GM12865 (cell line): ENCODE results near the gene OVOL1.

ENCODE experiments used
- DNase-seq: peaks from one replicate; pipeline ENCODE4 v3.0.0; 2010; ENCODE audit warnings: low read depth
- H3K4me3 ChIP-seq: 2 replicates; pipeline ENCODE4 v1.5.1; 2011; ENCODE audit warnings: mild to moderate bottlenecking, low read depth, low read length, control low read depth
- CTCF ChIP-seq: IDR thresholded peaks from 2 replicates; pipeline ENCODE4 v1.5.1; 2011; ENCODE audit warnings: low read length, control low read depth, low read depth, inconsistent platforms; ENCODE audit not compliant: insufficient read depth; ENCODE audit errors: missing control alignments

OVOL1 gene

GRCh38 chr11:65786786-65787636 lies at the start of gene OVOL1:
Gene OVOL1 (plus strand): TSS chr11:65787063. CDS start chr11:65787374, 311 bp downstream.
- no peak for TF ChIP-seq CTCF
- no peak for DNase-seq
- no peak within 1 kb of the TSS for H3K4me3 ChIP-seq

GRCh38 chr11:65739022-65739421 lies 47.8 kb upstream of the OVOL1 start:
- no peak for TF ChIP-seq CTCF
- no peak overlapping the region for H3K4me3 ChIP-seq
- no peak for DNase-seq

- no peak for TF ChIP-seq CTCF
- DNase-seq: no peak
- H3K4me3 ChIP-seq: no peak overlapping the region
Observed at GRCh38 chr11:65741185-65741584, 45.7 kb upstream of the OVOL1 start.

- H3K4me3 ChIP-seq: no peak overlapping the region
- DNase-seq: no peak
- no peak for TF ChIP-seq CTCF
Observed at GRCh38 chr11:65742353-65742752, 44.5 kb upstream of the OVOL1 start.

- no peak overlapping the region for H3K4me3 ChIP-seq
- no peak for TF ChIP-seq CTCF
- DNase-seq: no peak
Observed at GRCh38 chr11:65743681-65744025, 43.2 kb upstream of the OVOL1 start.

GRCh38 chr11:65744026-65744698 lies 42.7 kb upstream of the OVOL1 start:
- DNase-seq: peak; percentile 45
- no peak for TF ChIP-seq CTCF

GRCh38 chr11:65744699-65745042 lies 42.2 kb upstream of the OVOL1 start:
- no peak overlapping the region for H3K4me3 ChIP-seq
- TF ChIP-seq CTCF: no peak
- no peak for DNase-seq

More at GRCh38 chr11:65744026-65744698, 42.7 kb upstream of the OVOL1 start:
- H3K4me3 ChIP-seq: no peak overlapping the region
